AG04450 (cell line): ENCODE data around the gene GPR61. TPM values are rescaled to one million over a fixed set of nuclear protein-coding genes. Genes with fewer than 3 reads are reported as not detected.

ENCODE experiments used
- CTCF ChIA-PET: fragments of 300-600, 350-600 bp; formaldehyde crosslinking; extraction: SDS; loops from one replicate; lab custom pipeline; 2022; ENCODE audit warnings: antibody characterized with exemption, inconsistent platforms; lab: Charles Lee
- POLR2A ChIA-PET: fragments of 350-600 bp; formaldehyde crosslinking; extraction: SDS; loops from one replicate; lab custom pipeline; 2021; ENCODE audit warnings: antibody characterized with exemption, inconsistent platforms; lab: Yijun Ruan, JAX
- DNase-seq: peaks from one replicate; pipeline ENCODE4 v3.0.0-alpha.2; 2011; ENCODE audit warnings: low read depth, low spot score
- H3K27ac ChIP-seq: one replicate; pipeline ENCODE4 v1.5.1; 2012; ENCODE audit warnings: low read depth, low read length, control low read depth
- H3K27me3 ChIP-seq: one replicate; pipeline ENCODE4 v1.6.0; 2012; ENCODE audit warnings: low read length; ENCODE audit not compliant: control insufficient read depth, insufficient read depth
- H3K4me3 ChIP-seq: 2 replicates; pipeline ENCODE4 v1.5.1; 2011; ENCODE audit warnings: mild to moderate bottlenecking, low read depth, low read length, control low read depth
- H3K9me3 ChIP-seq: 2 replicates; pipeline ENCODE4 v1.5.1; 2012; ENCODE audit warnings: low read length; ENCODE audit not compliant: control insufficient read depth, insufficient read depth
- CTCF ChIP-seq: IDR thresholded peaks from 2 replicates; pipeline ENCODE4 v1.5.1; 2011; ENCODE audit warnings: low read depth, low read length, control low read depth, inconsistent platforms
- polyA plus RNA-seq: library from polyadenylated mRNA; depleted of rRNA; stranded (reverse); fragments of >200 nt; gene quantifications from 2 replicates; pipeline ENCODE4 v1.2.3, GENCODE V29; 2011

GPR61 gene
- polyA plus RNA-seq, 1 experiment: not detected

GRCh38 chr1:109567877-109568672 is 28.4 kb downstream of the GPR61 start:
- ChIA-PET CTCF (interaction anchor here (0.6 to 1.7 kb wide), 6 partner anchors 12 to 770 kb away, joined by 3 to 8 read pairs (median 4); no protein-coding TSS in a partner anchor), POLR2A (interaction anchor here (1.3 kb wide), 1 partner anchor 19 kb away, joined by 3 read pairs; no protein-coding TSS in a partner anchor)
- DNase-seq: no peak
- Histone ChIP-seq H3K27me3 (no peaks in the 10 kb centered on the region), H3K9me3 (no peaks in the 10 kb centered on the region), H3K27ac (no peak overlapping the region), H3K4me3 (no peak overlapping the region)
- TF ChIP-seq CTCF: no peak

GRCh38 chr1:109569323-109569722 is 29.7 kb downstream of the GPR61 start:
- ChIA-PET CTCF (interaction anchor here (0.5 to 1.7 kb wide), 6 partner anchors 11 to 654 kb away, joined by 3 to 6 read pairs (median 4); no protein-coding TSS in a partner anchor), POLR2A (interaction anchor here (0.6 to 1.3 kb wide), 2 partner anchors 20 to 21 kb away, joined by 3 read pairs; no protein-coding TSS in a partner anchor)
- no peak overlapping the region for H3K27ac ChIP-seq
- DNase-seq: no peak
- H3K27me3 ChIP-seq: no peaks in the 10 kb centered on the region
- no peak for TF ChIP-seq CTCF
- H3K9me3 ChIP-seq: no peaks in the 10 kb centered on the region
- H3K4me3 ChIP-seq: no peak overlapping the region

- DNase-seq: no peak
- no peak overlapping the region for H3K4me3 ChIP-seq
- no peaks in the 10 kb centered on the region for H3K27me3 ChIP-seq
- no peak for TF ChIP-seq CTCF
- H3K9me3 ChIP-seq: no peaks in the 10 kb centered on the region
- no peak overlapping the region for H3K27ac ChIP-seq
- POLR2A ChIA-PET: interaction anchor here (1.4 kb wide), 1 partner anchor 22 kb away, joined by 6 read pairs; the partner anchor contains the start of gene GNAI3
- CTCF ChIA-PET: interaction anchor here (1.0 to 1.6 kb wide), 2 partner anchors 25 to 69 kb away, joined by 3 to 6 read pairs; no protein-coding TSS in a partner anchor
These were observed 30.7 kb downstream of the GPR61 start for GRCh38 chr1:109570414-109570813.

- Histone ChIP-seq H3K27ac (no peak overlapping the region), H3K9me3 (no peaks in the 10 kb centered on the region), H3K4me3 (no peak overlapping the region), H3K27me3 (no peaks in the 10 kb centered on the region)
- no peak for TF ChIP-seq CTCF
- CTCF ChIA-PET: interaction anchor here (0.7 kb wide), 1 partner anchor 1094 kb away, joined by 3 read pairs; no protein-coding TSS in a partner anchor
- DNase-seq: peak; percentile 26
- POLR2A ChIA-PET: no interaction called here
These were observed 34.1 kb downstream of the GPR61 start for GRCh38 chr1:109573785-109574184.

- no peaks in the 10 kb centered on the region for H3K9me3 ChIP-seq
- no peak overlapping the region for H3K4me3 ChIP-seq
- no peak for DNase-seq
- POLR2A ChIA-PET: interaction anchor here (2.0 kb wide), 1 partner anchor 31 kb away, joined by 11 read pairs; the partner anchor contains the start of gene GNAI3
- H3K27me3 ChIP-seq: no peaks in the 10 kb centered on the region
- TF ChIP-seq CTCF: no peak
- H3K27ac ChIP-seq: no peak overlapping the region
- CTCF ChIA-PET: interaction anchor here (1.2 to 2.6 kb wide), 2 partner anchors 33 to 61 kb away, joined by 6 to 10 read pairs; no protein-coding TSS in a partner anchor
These were observed 39.3 kb downstream of the GPR61 start for GRCh38 chr1:109578947-109579443.
